Breast epithelium (tissue), 4 donors: ENCODE results near the gene LDAF1. TPM values are rescaled to one million over a fixed set of nuclear protein-coding genes. Genes with fewer than 3 reads are reported as not detected.

Source experiments
- DNase-seq, 2 donors: peaks; one replicate each; pipeline ENCODE4 v3.0.0-alpha.2; 2019; ENCODE audit warnings: low spot score in 2 of 2
- H3K27ac ChIP-seq, 2 donors: fragments of 200-600 bp; sonication (generic) in 1 of 2; one replicate each; pipeline ENCODE4 v1.5.1; 2016 to 2019; ENCODE audit warnings: mild to moderate bottlenecking in 1 of 2
- H3K27me3 ChIP-seq, 2 donors: fragments of 200-600 bp; sonication (generic) in 1 of 2; one replicate each; pipeline versions ENCODE4 v1.5.1 to v1.6.0; 2017 to 2019; ENCODE audit warnings: control low read depth in 1 of 2, mild to moderate bottlenecking in 1 of 2
- H3K36me3 ChIP-seq: fragments of 200-600 bp; one replicate; pipeline ENCODE4 v1.5.1; 2019
- H3K4me1 ChIP-seq, 2 donors: fragments of 200-600 bp; sonication (generic); one replicate each; pipeline ENCODE4 v1.5.1; 2016 to 2019; ENCODE audit warnings: control low read depth in 1 of 2
- H3K4me3 ChIP-seq, 3 donors: fragments of 200-600 bp; sonication (generic); 1 replicate in 2 of 3; 2 replicates in 1 of 3; pipeline ENCODE4 v1.5.1; 2016 to 2019; ENCODE audit warnings: mild to moderate bottlenecking in 3 of 3, moderate library complexity in 2 of 3
- H3K9me3 ChIP-seq, 2 donors: fragments of 200-600 bp; sonication (generic) in 1 of 2; one replicate each; pipeline ENCODE4 v1.5.1; 2016 to 2019; ENCODE audit warnings: control low read depth in 1 of 2
- CTCF ChIP-seq, 3 donors: fragments of 450-650 bp; IDR thresholded peaks; one replicate each; pipeline ENCODE4 v1.5.1; 2016 to 2017; ENCODE audit warnings: antibody characterized with exemption in 3 of 3, mild to moderate bottlenecking in 3 of 3, moderate library complexity in 3 of 3
- POLR2A ChIP-seq: fragments of 450-650 bp; IDR thresholded peaks from one replicate; pipeline ENCODE4 v1.6.1; 2016; ENCODE audit warnings: antibody characterized with exemption, mild to moderate bottlenecking, moderate library complexity
- POLR2AphosphoS5 ChIP-seq, 3 donors: sonication (generic); formaldehyde crosslinking; IDR thresholded peaks; one replicate each; pipeline ENCODE4 v1.6.1; 2017; ENCODE audit warnings: antibody characterized with exemption in 3 of 3
- intact Hi-C: fragments of 100-400 bp; cut with DNase I; formaldehyde crosslinking; loops from one replicate; pipeline ENCODE4 v1.15.1; 2023; ENCODE audit warnings: low total_unique reads
- total RNA-seq, 3 donors: library from RNA; depleted of rRNA; stranded (reverse); fragments of >200 nt; gene quantifications; one replicate each; pipeline ENCODE4 v1.1.0, GENCODE V29; 2016

Gene LDAF1
- total RNA-seq, 3 donors from 2014 or later = 49.2 to 99.4 (median 97.5) TPM

- H3K9me3 ChIP-seq = no peaks in the 10 kb centered on the region
- TF ChIP-seq POLR2A (no peak), CTCF (IDR thresholded peaks at IDR 0.05) (no peak), POLR2AphosphoS5 (IDR thresholded peaks at IDR 0.05) (no peak)
- H3K36me3 ChIP-seq = no peaks in the 10 kb centered on the region
- H3K4me1 ChIP-seq = no peaks in the 10 kb centered on the region
- H3K27ac ChIP-seq = no peak overlapping the region
- no peak for DNase-seq
- no peak overlapping the region for H3K4me3 ChIP-seq
- H3K27me3 ChIP-seq = no peaks in the 10 kb centered on the region
- intact Hi-C loops = no loop called here
Observed at GRCh38 chr16:21203155-21203797, 44.8 kb downstream of the LDAF1 start.

GRCh38 chr16:21205303-21205702, 46.8 kb downstream of the LDAF1 start:
- Histone ChIP-seq H3K4me1 (no peaks in the 10 kb centered on the region), H3K27ac (no peak overlapping the region), H3K27me3 (no peaks in the 10 kb centered on the region), H3K4me3 (no peak overlapping the region), H3K36me3 (no peaks in the 10 kb centered on the region), H3K9me3 (no peaks in the 10 kb centered on the region)
- no peak for DNase-seq
- TF ChIP-seq POLR2A (no peak), POLR2AphosphoS5 (IDR thresholded peaks at IDR 0.05) (no peak), CTCF (IDR thresholded peaks at IDR 0.05) (no peak)
- intact Hi-C loops = no loop called here

- TF ChIP-seq POLR2AphosphoS5 (IDR thresholded peaks at IDR 0.05) = no peak
- TF ChIP-seq POLR2A = no peak
- TF ChIP-seq CTCF (IDR thresholded peaks at IDR 0.05) = no peak
- Histone ChIP-seq H3K27me3 (no peaks in the 10 kb centered on the region), H3K27ac (no peak overlapping the region), H3K9me3 (no peaks in the 10 kb centered on the region), H3K4me3 (no peak overlapping the region), H3K4me1 (no peaks in the 10 kb centered on the region), H3K36me3 (no peaks in the 10 kb centered on the region)
- intact Hi-C loops = no loop called here
- DNase-seq = no peak
Observed at GRCh38 chr16:21206550-21206949, 48.1 kb downstream of the LDAF1 start.

- intact Hi-C loops = no loop called here
- no peaks in the 10 kb centered on the region for H3K4me1 ChIP-seq
- H3K27me3 ChIP-seq = no peaks in the 10 kb centered on the region
- DNase-seq = no peak
- no peak overlapping the region for H3K27ac ChIP-seq
- TF ChIP-seq CTCF (IDR thresholded peaks at IDR 0.05) = no peak
- TF ChIP-seq POLR2AphosphoS5 (IDR thresholded peaks at IDR 0.05) = no peak
- H3K36me3 ChIP-seq = no peaks in the 10 kb centered on the region
- H3K9me3 ChIP-seq = no peaks in the 10 kb centered on the region
- H3K4me3 ChIP-seq = no peak overlapping the region
Observed at GRCh38 chr16:21208446-21209230, 50.2 kb downstream of the LDAF1 start.

- no peak within 1 kb of the TSS for H3K4me3 ChIP-seq
- DNase-seq = no peak
- no peaks in the 10 kb centered on the region for H3K4me1 ChIP-seq
- intact Hi-C loops = no loop called here
- TF ChIP-seq CTCF (IDR thresholded peaks at IDR 0.05) = no peak
- no peak for TF ChIP-seq POLR2AphosphoS5 (IDR thresholded peaks at IDR 0.05)
- TF ChIP-seq POLR2A = no peak
- H3K27me3 ChIP-seq = no peaks in the 10 kb centered on the region
- H3K9me3 ChIP-seq = no peaks in the 10 kb centered on the region
- no peaks in the 10 kb centered on the region for H3K36me3 ChIP-seq
- no peak within 1 kb of the TSS for H3K27ac ChIP-seq
Observed at GRCh38 chr16:21211486-21211885, 53.0 kb downstream of the LDAF1 start, which contains the start of gene ZP2. TSS of gene ZP2 (minus strand) at chr16:21211574. CDS start at chr16:21211547, 27 bp downstream.
